ENCODE data around the gene STMN1. TPM values are rescaled to one million over a fixed set of nuclear protein-coding genes. Genes with fewer than 3 reads are reported as not detected.

The STMN1 gene
- total RNA-seq, 1 experiment from 2014 or later = 206 TPM

GRCh38 chr1:25916460-25916859, 10.2 kb upstream of the STMN1 start:
- H2AFZ ChIP-seq (ENCODE audit: low read length) = no peak overlapping the region
- no peak overlapping the region for H3K4me2 ChIP-seq (ENCODE audit: low read length)
- no peaks in the 10 kb centered on the region for H3K9me2 ChIP-seq (replicated peaks; ENCODE audit: low read length)
- no TSS peak for BruUV-seq (replicated peaks)
- intact Hi-C loops (cut with micrococcal nuclease) = no loop called here
- H3K27ac ChIP-seq (ENCODE audit: low read length) = no peak overlapping the region
- H3F3A ChIP-seq (ENCODE audit: low read length, unreplicated experiment) = no peaks in the 10 kb centered on the region
- no peak for DNase-seq
- ATAC-seq = no peak
- no peak for TF ChIP-seq EZH2phosphoT487 (IDR thresholded peaks at IDR 0.05; ENCODE audit: borderline replicate concordance, low read length)
- no peak for TF ChIP-seq EZH2 (IDR thresholded peaks at IDR 0.05; ENCODE audit: low read length, unreplicated experiment)
- no peak for TF ChIP-seq CTCF (conservative IDR thresholded peaks at IDR 0.05; ENCODE audit: low read depth, low read length)
- no peaks in the 10 kb centered on the region for H4K20me1 ChIP-seq (ENCODE audit: low read length)
- peaks cover 11% of the 10 kb centered on the region; the same call in 1 of the 2 replicates for H3K4me1 ChIP-seq (ENCODE audit: insufficient read depth, low read length)
- H3K9ac ChIP-seq (ENCODE audit: low read length) = no peak overlapping the region
- no peaks in the 10 kb centered on the region for H3K79me2 ChIP-seq (ENCODE audit: low read length)
- no peaks in the 10 kb centered on the region for H3K36me3 ChIP-seq (ENCODE audit: low read depth, low read length)
- POLR2A ChIA-PET (ENCODE audit: unreplicated experiment) = no interaction called here
- H3K9me3 ChIP-seq (ENCODE audit: low read length) = no peaks in the 10 kb centered on the region
- no peaks in the 10 kb centered on the region for H3K27me3 ChIP-seq (ENCODE audit: low read length)
- CTCF ChIA-PET = no interaction called here
- no peak overlapping the region for H3K4me3 ChIP-seq (ENCODE audit: low read length)

GRCh38 chr1:25914074-25914995, 8.1 kb upstream of the STMN1 start:
- TF ChIP-seq CTCF (conservative IDR thresholded peaks at IDR 0.05; ENCODE audit: low read depth, low read length) (no peak), EZH2phosphoT487 (IDR thresholded peaks at IDR 0.05; ENCODE audit: borderline replicate concordance, low read length) (no peak), EZH2 (IDR thresholded peaks at IDR 0.05; ENCODE audit: low read length, unreplicated experiment) (no peak)
- CTCF ChIA-PET = no interaction called here
- Histone ChIP-seq H3K4me2 (ENCODE audit: low read length) (no peak overlapping the region), H4K20me1 (ENCODE audit: low read length) (no peaks in the 10 kb centered on the region), H3K27me3 (ENCODE audit: low read length) (no peaks in the 10 kb centered on the region), H2AFZ (ENCODE audit: low read length) (no peak overlapping the region), H3K9me2 (replicated peaks; ENCODE audit: low read length) (no peaks in the 10 kb centered on the region), H3K27ac (ENCODE audit: low read length) (no peak overlapping the region), H3K36me3 (ENCODE audit: low read depth, low read length) (no peaks in the 10 kb centered on the region), H3K79me2 (ENCODE audit: low read length) (no peaks in the 10 kb centered on the region), H3K4me1 (ENCODE audit: insufficient read depth, low read length) (peaks cover 11% of the 10 kb centered on the region; the same call in 1 of the 2 replicates), H3K9me3 (ENCODE audit: low read length) (no peaks in the 10 kb centered on the region), H3K9ac (ENCODE audit: low read length) (no peak overlapping the region), H3F3A (ENCODE audit: low read length, unreplicated experiment) (no peaks in the 10 kb centered on the region), H3K4me3 (ENCODE audit: low read length) (no peak overlapping the region)
- intact Hi-C loops (cut with micrococcal nuclease) = no loop called here
- ATAC-seq = no peak
- no peak for DNase-seq
- no TSS peak for BruUV-seq (replicated peaks)
- POLR2A ChIA-PET (ENCODE audit: unreplicated experiment) = no interaction called here

- ATAC-seq = no peak
- H3K4me1 ChIP-seq (ENCODE audit: insufficient read depth, low read length) = peaks cover 11% of the 10 kb centered on the region; the same call in 1 of the 2 replicates
- TF ChIP-seq EZH2 (IDR thresholded peaks at IDR 0.05; ENCODE audit: low read length, unreplicated experiment) (no peak), EZH2phosphoT487 (IDR thresholded peaks at IDR 0.05; ENCODE audit: borderline replicate concordance, low read length) (no peak), CTCF (conservative IDR thresholded peaks at IDR 0.05; ENCODE audit: low read depth, low read length) (no peak)
- H3K4me3 ChIP-seq (ENCODE audit: low read length) = no peak overlapping the region
- no peaks in the 10 kb centered on the region for H3K79me2 ChIP-seq (ENCODE audit: low read length)
- POLR2A ChIA-PET (ENCODE audit: unreplicated experiment) = no interaction called here
- H3K4me2 ChIP-seq (ENCODE audit: low read length) = no peak overlapping the region
- H3F3A ChIP-seq (ENCODE audit: low read length, unreplicated experiment) = no peaks in the 10 kb centered on the region
- intact Hi-C loops (cut with micrococcal nuclease) = no loop called here
- no peaks in the 10 kb centered on the region for H3K9me2 ChIP-seq (replicated peaks; ENCODE audit: low read length)
- H3K27me3 ChIP-seq (ENCODE audit: low read length) = no peaks in the 10 kb centered on the region
- H3K36me3 ChIP-seq (ENCODE audit: low read depth, low read length) = no peaks in the 10 kb centered on the region
- no TSS peak for BruUV-seq (replicated peaks)
- DNase-seq = no peak
- no peaks in the 10 kb centered on the region for H3K9me3 ChIP-seq (ENCODE audit: low read length)
- H2AFZ ChIP-seq (ENCODE audit: low read length) = no peak overlapping the region
- no peaks in the 10 kb centered on the region for H4K20me1 ChIP-seq (ENCODE audit: low read length)
- no peak overlapping the region for H3K9ac ChIP-seq (ENCODE audit: low read length)
- CTCF ChIA-PET = no interaction called here
- H3K27ac ChIP-seq (ENCODE audit: low read length) = no peak overlapping the region
Measured at GRCh38 chr1:25913206-25913605, 7.0 kb upstream of the STMN1 start.

Measured in PC-3 (cell line).